NT2/D1 (cell line): ENCODE data around the gene DNAJC6.

Experiments
- DNase-seq: peaks from one replicate; pipeline ENCODE4 v3.0.0-alpha.2; 2011; ENCODE audit warnings: low read depth, low spot score
- H3K27me3 ChIP-seq: 2 replicates; pipeline ENCODE4 v1.6.0; 2011; ENCODE audit warnings: mild to moderate bottlenecking; ENCODE audit not compliant: insufficient read length, insufficient read depth
- H3K36me3 ChIP-seq: 2 replicates; pipeline ENCODE4 v1.6.1; 2011; ENCODE audit warnings: mild to moderate bottlenecking, low read length, mixed read lengths; ENCODE audit not compliant: insufficient read depth, insufficient read length
- H3K4me1 ChIP-seq: 2 replicates; pipeline ENCODE4 v1.5.1; 2011; ENCODE audit not compliant: insufficient read depth, insufficient read length
- H3K4me3 ChIP-seq: 2 replicates; pipeline ENCODE4 v1.5.1; 2011; ENCODE audit warnings: low read depth; ENCODE audit not compliant: insufficient read length
- H3K9ac ChIP-seq: 2 replicates; pipeline ENCODE4 v1.6.0; 2011; ENCODE audit warnings: low read depth; ENCODE audit not compliant: insufficient read length
- H3K9me3 ChIP-seq: 2 replicates; pipeline ENCODE4 v1.5.1; 2011; ENCODE audit warnings: mild to moderate bottlenecking, low read length; ENCODE audit not compliant: insufficient read depth
- SUZ12 ChIP-seq: IDR thresholded peaks from 2 replicates; pipeline ENCODE4 v1.6.1; 2011; ENCODE audit not compliant: insufficient read length, insufficient read depth; ENCODE audit errors: extremely low read depth
- YY1 ChIP-seq: IDR thresholded peaks from 2 replicates; pipeline ENCODE4 v1.6.1; 2011; ENCODE audit not compliant: insufficient read length, insufficient read depth
- ZNF274 ChIP-seq: IDR thresholded peaks from 2 replicates; pipeline ENCODE4 v1.6.1; 2011; ENCODE audit warnings: mild to moderate bottlenecking, low read depth, low read length

Gene DNAJC6

GRCh38 chr1:65319141-65319540 is 9.8 kb downstream of the DNAJC6 start:
- DNase-seq = no peak

DNA sequence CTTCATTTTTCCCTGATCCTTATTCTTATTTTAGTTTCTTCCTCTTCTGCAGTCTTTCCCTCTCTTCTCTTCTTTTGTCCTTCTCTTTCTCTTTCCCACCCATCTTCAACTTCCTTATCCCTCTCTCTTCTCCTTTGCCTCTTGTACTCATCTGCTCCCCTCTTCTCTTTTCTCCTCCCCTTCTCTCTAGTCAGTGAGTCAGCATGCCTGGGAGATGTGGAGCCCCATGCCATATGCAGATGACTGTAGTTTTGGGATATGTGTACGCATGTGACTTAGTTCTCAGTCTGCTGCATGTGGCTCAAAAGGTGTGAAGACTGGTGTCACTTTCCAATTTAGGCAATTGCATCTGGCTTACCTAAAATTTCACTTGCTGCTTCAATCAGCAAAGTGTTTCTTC is 10.4 kb downstream of the DNAJC6 start:
- H3K9me3 ChIP-seq = peaks cover 6% of the 10 kb centered on the region; the same call in 1 of the 2 replicates
- no peaks in the 10 kb centered on the region for H3K27me3 ChIP-seq
- H3K4me1 ChIP-seq = no peaks in the 10 kb centered on the region
- TF ChIP-seq SUZ12 (no peak), YY1 (no peak), ZNF274 (no peak)
- H3K9ac ChIP-seq = no peak overlapping the region
- no peaks in the 10 kb centered on the region for H3K36me3 ChIP-seq
- DNase-seq = no peak
- no peak overlapping the region for H3K4me3 ChIP-seq

More at GRCh38 chr1:65319141-65319540, 9.8 kb downstream of the DNAJC6 start:
- Histone ChIP-seq H3K9ac (no peak overlapping the region), H3K27me3 (no peaks in the 10 kb centered on the region), H3K4me3 (no peak overlapping the region), H3K9me3 (peaks cover 6% of the 10 kb centered on the region; the same call in 1 of the 2 replicates), H3K4me1 (no peaks in the 10 kb centered on the region), H3K36me3 (no peaks in the 10 kb centered on the region)
- TF ChIP-seq SUZ12 = no peak
- no peak for TF ChIP-seq ZNF274
- no peak for TF ChIP-seq YY1

- no peaks in the 10 kb centered on the region for H3K4me1 ChIP-seq
These were observed 12.5 kb downstream of the DNAJC6 start for GRCh38 chr1:65321879-65322278.

GRCh38 chr1:65323246-65323645 is 13.9 kb downstream of the DNAJC6 start:
- TF ChIP-seq ZNF274 (no peak), YY1 (no peak), SUZ12 (no peak)
- Histone ChIP-seq H3K36me3 (no peaks in the 10 kb centered on the region), H3K9ac (no peak overlapping the region), H3K4me1 (no peaks in the 10 kb centered on the region), H3K9me3 (peaks cover 6% of the 10 kb centered on the region; the same call in 1 of the 2 replicates), H3K4me3 (no peak overlapping the region), H3K27me3 (no peaks in the 10 kb centered on the region)
- no peak for DNase-seq

More at GRCh38 chr1:65321879-65322278, 12.5 kb downstream of the DNAJC6 start:
- Histone ChIP-seq H3K9me3 (peaks cover 6% of the 10 kb centered on the region; the same call in 1 of the 2 replicates), H3K27me3 (no peaks in the 10 kb centered on the region), H3K4me3 (no peak overlapping the region), H3K9ac (no peak overlapping the region), H3K36me3 (no peaks in the 10 kb centered on the region)
- DNase-seq = no peak
- no peak for TF ChIP-seq YY1
- no peak for TF ChIP-seq SUZ12
- no peak for TF ChIP-seq ZNF274

DNA sequence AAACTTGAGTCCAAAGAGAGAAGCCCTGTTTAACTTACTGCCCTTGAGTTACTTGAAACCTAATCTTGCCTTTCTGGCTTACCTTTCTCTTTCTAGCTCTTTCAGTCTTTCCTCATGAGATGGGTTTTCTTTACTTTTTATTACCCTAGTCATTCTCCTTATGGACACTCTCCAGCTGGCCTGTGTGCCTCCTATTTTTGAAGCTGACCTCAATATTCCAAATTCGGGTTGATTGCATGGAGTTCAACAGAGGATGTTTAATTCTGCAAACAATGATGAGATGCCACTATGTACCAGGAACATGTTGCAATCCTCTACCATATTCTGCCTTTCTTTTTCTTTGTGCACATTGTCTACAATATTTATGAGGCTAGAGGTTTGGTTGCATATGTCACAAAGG is 20.7 kb downstream of the DNAJC6 start:
- H3K4me1 ChIP-seq = no peaks in the 10 kb centered on the region
- DNase-seq = no peak
- no peaks in the 10 kb centered on the region for H3K27me3 ChIP-seq
- no peak overlapping the region for H3K4me3 ChIP-seq
- TF ChIP-seq YY1 = no peak
- no peak for TF ChIP-seq ZNF274
- TF ChIP-seq SUZ12 = no peak
- H3K9ac ChIP-seq = no peak overlapping the region
- no peaks in the 10 kb centered on the region for H3K36me3 ChIP-seq
- H3K9me3 ChIP-seq = no peaks in the 10 kb centered on the region

- Histone ChIP-seq H3K27me3 (no peaks in the 10 kb centered on the region), H3K36me3 (no peaks in the 10 kb centered on the region), H3K4me1 (no peaks in the 10 kb centered on the region), H3K9ac (no peak overlapping the region), H3K4me3 (no peak overlapping the region), H3K9me3 (no peaks in the 10 kb centered on the region)
- no peak for DNase-seq
- no peak for TF ChIP-seq ZNF274
- no peak for TF ChIP-seq SUZ12
- no peak for TF ChIP-seq YY1
These were observed 21.5 kb downstream of the DNAJC6 start for GRCh38 chr1:65330822-65331221.

DNA sequence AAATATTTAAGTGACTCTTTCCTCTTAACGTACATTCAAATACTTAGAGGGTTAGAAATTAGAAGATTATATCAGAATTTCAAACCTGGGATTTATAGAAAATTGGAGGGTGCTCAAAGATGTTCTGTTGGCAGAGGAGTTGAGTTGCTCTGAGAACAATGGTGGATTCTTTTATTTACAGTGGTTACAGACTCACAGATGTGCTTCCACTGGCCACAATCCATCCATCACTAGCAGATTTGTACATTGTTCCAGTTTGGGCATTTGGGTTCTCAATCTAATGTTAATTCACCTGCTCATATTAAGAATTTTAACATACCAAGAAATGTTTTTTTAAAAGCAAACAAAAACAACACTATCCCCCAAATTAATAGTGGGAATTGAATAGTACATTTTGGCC is 23.5 kb downstream of the DNAJC6 start:
- H3K36me3 ChIP-seq = no peaks in the 10 kb centered on the region
- no peak for DNase-seq
- TF ChIP-seq SUZ12 (no peak), ZNF274 (no peak)

DNA sequence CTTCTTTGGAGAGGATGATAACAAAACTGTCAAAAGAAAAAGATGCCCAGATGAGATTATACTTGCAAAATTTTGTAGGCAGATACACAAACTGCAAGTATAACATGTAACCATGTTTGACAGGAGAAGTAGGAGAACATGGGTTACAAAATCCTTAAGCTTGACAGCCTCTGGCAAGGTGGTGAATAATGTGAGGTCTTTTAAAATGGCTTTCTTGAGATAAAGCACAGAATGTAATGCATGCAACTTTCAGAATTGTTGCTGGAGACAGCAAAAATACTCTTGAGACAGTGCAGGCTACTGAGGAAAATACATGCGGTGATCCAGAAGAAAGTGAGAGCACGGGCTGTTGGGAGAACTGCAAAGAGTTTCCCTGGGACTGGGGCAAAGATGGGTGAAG is 24.7 kb downstream of the DNAJC6 start:
- no peak overlapping the region for H3K9ac ChIP-seq
- no peak for DNase-seq
- no peaks in the 10 kb centered on the region for H3K27me3 ChIP-seq
- TF ChIP-seq YY1 (no peak), ZNF274 (no peak), SUZ12 (no peak)
- no peak overlapping the region for H3K4me3 ChIP-seq
- H3K36me3 ChIP-seq = no peaks in the 10 kb centered on the region
- no peaks in the 10 kb centered on the region; the same call in 1 of the 2 replicates for H3K9me3 ChIP-seq
- H3K4me1 ChIP-seq = no peaks in the 10 kb centered on the region

More for the DNA sequence above, 23.5 kb downstream of the DNAJC6 start:
- no peak overlapping the region for H3K9ac ChIP-seq
- H3K9me3 ChIP-seq = no peaks in the 10 kb centered on the region; the same call in 1 of the 2 replicates
- H3K4me3 ChIP-seq = no peak overlapping the region
- no peaks in the 10 kb centered on the region for H3K27me3 ChIP-seq
- no peaks in the 10 kb centered on the region for H3K4me1 ChIP-seq
